HG03565 (cell line): Measurements from ENCODE around the gene LDLRAD4.
A peak's percentile ranks its signal among the peaks of the same experiment; 100 is the strongest.

Source experiments
- ATAC-seq: cut with Tn5 transposase; IDR thresholded peaks from one replicate; pipeline ENCODE4 v1.9.1; 2021; ENCODE audit warnings: mild to moderate bottlenecking, moderate library complexity; ENCODE audit not compliant: unreplicated experiment

LDLRAD4 gene

DNA sequence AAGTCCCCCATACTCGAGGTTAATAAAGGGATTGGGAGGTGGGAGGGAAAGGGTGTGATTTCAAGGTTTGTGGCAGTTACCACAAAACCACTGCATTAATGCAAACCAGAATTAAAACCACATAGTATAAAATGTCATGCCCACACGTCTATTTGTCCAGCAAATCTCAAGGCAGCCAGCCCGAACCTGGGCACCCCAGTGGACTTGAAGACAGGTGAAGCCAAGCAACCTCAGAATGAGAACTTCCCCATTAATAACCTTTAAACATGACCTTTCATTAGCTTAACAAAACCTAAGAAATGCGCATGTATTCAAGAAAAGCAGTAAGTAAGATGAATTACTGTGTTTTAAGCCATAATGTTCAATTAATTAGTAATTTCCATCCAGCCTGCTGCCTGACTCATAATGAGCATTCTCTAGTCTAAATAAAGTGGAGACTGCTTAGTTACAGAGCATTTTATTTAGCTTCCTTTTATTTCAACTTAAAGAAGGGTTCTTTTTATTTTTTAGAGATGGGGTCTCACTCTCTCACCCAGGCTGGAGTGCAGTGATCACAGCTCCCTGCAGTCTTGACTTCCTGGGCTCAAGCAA, 278.2 kb downstream of the LDLRAD4 start:
- ATAC-seq, result no peak

- no peak for ATAC-seq
These were observed 281.2 kb downstream of the LDLRAD4 start for GRCh38 chr18:13499803-13500202.

DNA sequence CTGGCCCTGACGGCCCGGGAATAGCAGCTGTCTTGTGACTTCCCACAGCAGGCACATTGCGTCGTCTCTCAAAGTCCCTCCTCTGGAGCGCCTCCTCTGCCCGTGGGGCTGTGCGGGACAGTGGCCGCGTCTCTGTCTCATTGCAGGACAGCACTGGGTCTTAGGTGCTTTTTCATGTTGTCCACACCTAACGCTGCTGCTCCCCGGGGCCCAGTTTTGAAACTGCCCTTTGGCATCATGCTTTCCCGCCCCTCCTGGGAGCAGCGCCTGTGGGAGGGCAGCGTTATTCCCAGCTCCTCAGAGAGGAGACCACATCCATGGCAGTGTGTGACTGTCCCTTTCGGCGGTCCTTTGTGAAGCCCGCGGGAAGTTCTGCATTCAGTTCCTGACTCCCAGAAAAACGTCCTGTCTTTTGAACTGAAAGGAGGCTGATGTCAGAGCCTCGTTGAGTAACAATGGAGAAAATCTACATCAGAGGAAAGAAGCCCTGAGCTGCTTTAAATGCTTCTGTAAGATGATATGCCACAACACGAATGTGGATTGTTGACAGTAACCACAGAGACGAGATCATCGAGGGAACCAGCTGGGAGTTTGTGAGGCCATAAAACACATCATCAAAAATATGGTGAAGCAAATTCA, 281.8 kb downstream of the LDLRAD4 start:
- no peak for ATAC-seq

DNA sequence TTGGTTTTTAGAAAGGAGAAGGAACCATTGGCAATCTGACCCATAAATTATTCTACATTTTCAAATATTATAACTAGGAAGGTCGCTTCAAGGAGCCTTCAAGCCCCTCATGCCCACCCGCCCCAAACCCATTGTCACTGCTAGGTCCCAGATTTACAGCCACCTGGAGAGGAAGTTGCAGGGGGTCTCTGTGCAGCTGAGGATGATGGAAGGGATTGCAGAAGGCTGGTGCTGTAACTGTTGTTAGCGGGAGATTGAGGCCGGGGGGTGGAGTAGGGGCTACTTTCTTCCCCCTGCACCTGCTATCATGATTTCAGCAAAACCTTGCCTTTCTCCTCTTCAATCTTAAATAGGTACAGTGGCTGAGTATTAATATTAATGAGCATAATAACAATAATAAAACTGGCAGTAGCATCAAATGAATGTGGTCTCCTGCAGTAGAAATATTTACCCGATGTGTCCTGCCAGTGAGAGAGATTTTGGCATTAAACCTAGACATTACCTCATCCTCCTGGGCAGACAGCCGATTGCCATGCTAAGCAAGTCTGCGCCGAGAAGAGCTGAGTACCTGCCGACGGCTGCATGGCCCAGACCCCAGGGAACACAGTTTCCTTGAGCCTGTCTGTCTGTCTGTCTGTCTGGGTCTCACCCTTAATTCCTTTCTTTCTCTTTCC, 282.4 kb downstream of the LDLRAD4 start:
- no peak for ATAC-seq

GRCh38 chr18:13501543-13501887, 283.0 kb downstream of the LDLRAD4 start:
- ATAC-seq, result no peak

DNA sequence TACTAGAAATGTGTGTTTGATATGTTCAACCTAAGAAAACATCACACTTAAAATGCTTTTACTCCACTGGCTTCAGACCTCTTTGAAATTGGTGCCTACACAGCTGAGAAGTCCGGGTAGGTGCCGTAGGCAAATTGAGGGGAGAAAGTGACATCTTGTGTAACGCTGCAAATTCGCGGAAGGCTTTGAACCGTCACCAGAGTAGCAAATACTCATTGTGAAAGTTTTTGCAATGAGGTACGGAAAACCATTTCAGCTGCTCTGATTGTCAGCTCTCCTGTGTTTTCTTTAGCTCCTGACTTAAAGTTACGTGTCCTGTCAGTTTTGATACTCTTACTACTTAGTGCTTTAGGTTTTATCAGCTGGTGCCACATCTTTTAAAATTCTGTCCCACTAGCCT, 283.3 kb downstream of the LDLRAD4 start:
- ATAC-seq, result peak; percentile 97

GRCh38 chr18:13502585-13502984, 284.0 kb downstream of the LDLRAD4 start:
- no peak for ATAC-seq

DNA sequence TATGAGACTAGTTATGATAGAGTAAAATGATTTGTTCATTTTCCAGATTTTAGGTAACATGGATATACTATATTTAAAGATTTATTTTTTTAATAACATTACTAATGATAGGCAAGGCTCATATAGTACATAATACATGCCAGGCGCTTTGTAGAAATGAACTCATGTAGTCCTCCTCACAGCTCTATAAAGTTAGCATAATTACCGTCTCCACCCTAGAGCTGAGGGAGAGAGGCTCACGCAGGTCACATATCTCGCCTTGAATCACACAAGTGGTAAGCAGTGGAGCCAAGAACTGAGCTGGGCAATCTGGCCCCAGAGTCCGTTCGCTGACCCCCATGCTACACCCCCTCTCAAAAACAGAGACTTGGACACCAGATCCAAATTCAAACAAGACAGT, 285.3 kb downstream of the LDLRAD4 start:
- ATAC-seq, result no peak

GRCh38 chr18:13505780-13506345, 287.3 kb downstream of the LDLRAD4 start:
- ATAC-seq, result no peak

DNA sequence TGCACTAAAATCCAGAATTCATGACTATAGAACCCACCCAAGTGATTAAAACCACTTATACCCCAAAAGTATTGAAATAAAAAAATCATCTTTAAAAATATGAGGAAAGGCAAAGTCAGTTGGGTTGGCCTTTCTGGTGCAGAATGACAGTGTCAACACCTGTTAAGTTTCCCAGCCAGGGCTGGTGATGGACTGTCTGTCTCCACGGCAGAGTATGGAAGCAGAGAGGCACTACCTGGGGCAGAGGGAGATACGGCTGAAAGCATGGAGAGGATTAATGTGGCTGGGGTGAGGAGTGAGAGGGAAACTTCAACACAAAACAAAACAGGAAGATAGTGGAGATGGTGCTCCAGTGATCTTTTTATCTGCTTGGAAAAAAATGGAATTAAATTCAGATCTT, 292.0 kb downstream of the LDLRAD4 start:
- ATAC-seq, result no peak

DNA sequence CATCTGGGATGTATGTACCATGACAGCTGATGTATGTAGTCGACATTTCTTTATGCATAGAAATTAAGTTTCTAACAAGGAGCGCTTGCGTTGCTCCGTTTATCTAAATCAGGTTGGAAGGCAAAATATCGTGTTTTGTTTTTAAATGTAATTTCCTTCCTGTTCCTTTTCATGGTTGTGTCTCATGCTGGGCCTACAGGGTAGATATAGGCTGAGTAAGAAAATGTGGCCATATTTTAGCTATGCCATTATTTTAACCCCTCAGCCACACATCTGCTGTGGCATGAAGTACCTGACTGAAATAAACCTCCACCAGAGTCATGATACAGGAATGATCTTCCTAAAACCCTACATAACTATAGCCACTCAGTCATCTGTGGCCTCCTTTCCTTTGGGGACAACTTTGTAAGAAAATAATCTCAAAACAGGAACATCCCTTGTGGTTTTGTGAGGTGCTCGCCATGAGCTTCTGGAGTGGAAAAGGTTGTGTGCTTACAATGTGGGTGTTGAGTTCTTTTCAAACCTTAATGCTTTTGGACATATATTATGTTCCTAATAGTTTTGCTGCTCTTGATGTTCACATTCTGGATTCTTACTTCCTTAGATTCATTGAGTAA, 293.5 kb downstream of the LDLRAD4 start:
- ATAC-seq, result no peak

GRCh38 chr18:13513021-13513420, 294.5 kb downstream of the LDLRAD4 start:
- ATAC-seq, result no peak

GRCh38 chr18:13513481-13513880, 294.9 kb downstream of the LDLRAD4 start:
- ATAC-seq, result no peak

DNA sequence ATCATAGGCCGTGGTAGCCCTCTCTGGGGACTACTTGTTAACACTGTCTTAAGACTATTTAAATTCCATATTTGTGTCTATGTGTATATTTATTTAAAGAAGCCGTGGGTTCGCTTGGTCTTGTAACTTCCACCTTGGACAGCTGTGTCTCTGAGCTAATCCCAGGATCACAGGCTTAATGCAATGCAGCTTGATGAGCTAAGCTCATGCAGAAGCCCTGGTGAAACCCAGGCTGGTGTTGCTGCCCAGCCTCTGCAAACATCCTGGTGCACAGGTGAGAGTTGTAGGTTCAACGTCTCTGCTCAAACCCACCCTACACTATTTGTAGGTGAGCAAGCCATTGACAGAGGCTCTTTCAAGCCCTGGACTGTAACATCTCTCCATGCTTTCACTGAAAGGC, 296.0 kb downstream of the LDLRAD4 start:
- no peak for ATAC-seq

DNA sequence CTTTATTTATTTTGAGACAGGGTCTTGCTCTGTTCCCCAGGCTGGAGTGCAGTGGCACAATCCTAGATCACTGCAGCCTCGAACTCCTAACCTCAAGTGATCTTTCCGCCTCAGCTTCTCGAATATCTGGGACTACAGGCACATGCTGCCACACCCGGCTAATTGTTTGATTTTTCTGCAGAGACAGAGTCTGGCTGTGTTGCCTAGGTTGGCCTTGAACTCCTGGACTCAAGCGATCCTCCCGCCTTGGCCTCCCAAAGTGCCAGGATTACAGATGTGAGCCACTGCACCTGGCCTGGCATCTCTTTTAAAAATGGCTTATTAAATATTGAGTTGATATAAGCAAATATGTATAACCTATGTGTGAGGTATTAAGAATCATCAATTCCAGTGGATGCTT, 298.3 kb downstream of the LDLRAD4 start:
- ATAC-seq, result no peak

DNA sequence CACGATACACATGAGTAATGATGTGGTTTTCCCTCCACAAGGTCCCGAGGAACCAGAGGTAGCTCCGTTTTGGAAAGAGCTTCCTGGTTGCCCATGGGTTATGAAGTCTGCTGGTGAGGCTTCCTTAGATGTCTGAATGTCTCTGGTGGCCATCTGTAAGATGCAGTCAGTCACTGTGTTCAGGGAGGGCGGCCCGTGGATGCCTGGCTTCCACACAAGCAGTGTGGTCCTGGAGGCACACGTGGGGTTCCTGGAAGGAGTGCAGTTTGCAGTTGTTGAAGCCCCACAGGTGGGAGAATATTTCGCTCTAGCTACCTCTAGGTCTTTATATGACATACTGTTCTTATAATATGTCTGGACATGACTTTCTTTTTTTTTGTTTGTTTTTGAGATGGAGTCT, 298.8 kb downstream of the LDLRAD4 start:
- no peak for ATAC-seq

GRCh38 chr18:13518382-13518781, 299.8 kb downstream of the LDLRAD4 start:
- no peak for ATAC-seq

GRCh38 chr18:13520306-13520705, 301.7 kb downstream of the LDLRAD4 start:
- ATAC-seq, result no peak

- no peak for ATAC-seq
These were observed 302.2 kb downstream of the LDLRAD4 start for GRCh38 chr18:13520741-13521140.

DNA sequence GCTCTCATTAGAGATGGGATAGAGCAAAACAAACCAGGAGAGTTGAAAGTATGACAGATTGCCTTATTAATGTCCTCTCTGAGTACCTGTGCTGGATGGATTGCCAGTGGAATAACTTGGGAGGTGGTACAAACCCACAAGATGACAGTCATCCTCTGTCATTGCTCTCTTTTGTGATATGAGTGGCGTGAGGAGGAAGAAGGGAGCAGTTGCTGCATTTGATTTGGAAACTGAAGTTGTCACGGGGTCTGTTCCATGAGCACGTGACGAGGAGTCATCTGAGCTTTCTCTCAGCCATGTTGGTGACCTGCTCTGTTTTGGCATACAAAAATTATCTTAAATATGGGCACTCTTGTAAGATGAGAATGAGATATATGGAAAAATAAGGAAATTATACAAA, 302.9 kb downstream of the LDLRAD4 start:
- no peak for ATAC-seq

DNA sequence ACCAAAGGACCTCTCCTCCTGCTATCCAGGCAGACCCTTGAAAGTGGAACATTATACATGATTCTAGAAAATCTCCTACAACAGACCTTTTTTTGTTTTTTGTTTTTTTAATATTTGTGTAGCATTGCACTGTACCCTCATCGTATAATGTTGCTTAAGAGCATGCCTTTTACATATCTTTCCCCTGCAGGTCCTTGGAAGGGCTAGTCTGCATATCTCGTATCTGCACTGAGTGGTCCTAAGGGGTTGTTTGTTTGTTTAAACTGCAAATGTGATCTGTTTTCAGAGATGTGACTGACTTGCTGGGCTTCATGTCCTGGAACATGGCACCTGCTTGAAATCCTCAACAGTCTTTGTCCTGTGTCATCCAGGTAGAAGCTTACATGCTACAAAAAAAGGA, 303.7 kb downstream of the LDLRAD4 start:
- ATAC-seq, result no peak
